ENCODE measurements around the gene YIPF6. TPM values are rescaled to one million over a fixed set of nuclear protein-coding genes. Genes with fewer than 3 reads are reported as not detected.
"Not testable (repeated sequence)": the region's sequence is repeated elsewhere in the genome, so short reads cannot be mapped to it uniquely, and the experiment has no call there.

Gene YIPF6
- total and polyA plus RNA-seq, 8 donors = 38.3 to 54.5 (median 45.6) TPM

DNA sequence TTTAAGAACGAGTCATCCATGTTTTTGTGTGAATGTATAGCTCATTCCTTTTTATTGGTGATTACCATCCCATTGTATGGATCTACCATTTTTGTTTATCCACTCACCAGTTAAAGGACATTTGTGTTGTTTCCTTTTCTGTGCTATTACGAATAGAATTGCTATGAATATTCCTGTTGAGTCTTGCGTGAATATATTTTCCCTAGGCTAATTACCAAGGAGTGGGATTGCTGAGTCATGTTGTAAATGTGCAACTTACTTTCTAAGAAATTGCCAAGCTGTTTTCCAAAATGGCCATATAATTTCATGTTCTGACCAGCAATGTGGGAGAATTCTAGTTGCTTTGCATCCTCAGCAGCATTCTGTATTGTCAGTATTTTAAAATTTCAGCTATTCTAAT lies 51.3 kb downstream of the YIPF6 start:
- no peak overlapping the region for H3K27ac ChIP-seq
- no peak for DNase-seq
- no peaks in the 10 kb centered on the region for H3K36me3 ChIP-seq
- peaks cover 0 to 5% of the 10 kb centered on the region in 2 donors for H3K27me3 ChIP-seq
- H3K4me3 ChIP-seq = no peak overlapping the region
- H3K4me1 ChIP-seq = no peaks in the 10 kb centered on the region
- TF ChIP-seq, protein P1, sequence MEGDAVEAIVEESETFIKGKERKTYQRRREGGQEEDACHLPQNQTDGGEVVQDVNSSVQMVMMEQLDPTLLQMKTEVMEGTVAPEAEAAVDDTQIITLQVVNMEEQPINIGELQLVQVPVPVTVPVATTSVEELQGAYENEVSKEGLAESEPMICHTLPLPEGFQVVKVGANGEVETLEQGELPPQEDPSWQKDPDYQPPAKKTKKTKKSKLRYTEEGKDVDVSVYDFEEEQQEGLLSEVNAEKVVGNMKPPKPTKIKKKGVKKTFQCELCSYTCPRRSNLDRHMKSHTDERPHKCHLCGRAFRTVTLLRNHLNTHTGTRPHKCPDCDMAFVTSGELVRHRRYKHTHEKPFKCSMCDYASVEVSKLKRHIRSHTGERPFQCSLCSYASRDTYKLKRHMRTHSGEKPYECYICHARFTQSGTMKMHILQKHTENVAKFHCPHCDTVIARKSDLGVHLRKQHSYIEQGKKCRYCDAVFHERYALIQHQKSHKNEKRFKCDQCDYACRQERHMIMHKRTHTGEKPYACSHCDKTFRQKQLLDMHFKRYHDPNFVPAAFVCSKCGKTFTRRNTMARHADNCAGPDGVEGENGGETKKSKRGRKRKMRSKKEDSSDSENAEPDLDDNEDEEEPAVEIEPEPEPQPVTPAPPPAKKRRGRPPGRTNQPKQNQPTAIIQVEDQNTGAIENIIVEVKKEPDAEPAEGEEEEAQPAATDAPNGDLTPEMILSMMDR (IDR thresholded peaks at IDR 0.05) = no peak
- intact Hi-C loops (cut with DNase I) = no loop called here
- ATAC-seq = no peak
- no peaks in the 10 kb centered on the region for H3K9me3 ChIP-seq

DNA sequence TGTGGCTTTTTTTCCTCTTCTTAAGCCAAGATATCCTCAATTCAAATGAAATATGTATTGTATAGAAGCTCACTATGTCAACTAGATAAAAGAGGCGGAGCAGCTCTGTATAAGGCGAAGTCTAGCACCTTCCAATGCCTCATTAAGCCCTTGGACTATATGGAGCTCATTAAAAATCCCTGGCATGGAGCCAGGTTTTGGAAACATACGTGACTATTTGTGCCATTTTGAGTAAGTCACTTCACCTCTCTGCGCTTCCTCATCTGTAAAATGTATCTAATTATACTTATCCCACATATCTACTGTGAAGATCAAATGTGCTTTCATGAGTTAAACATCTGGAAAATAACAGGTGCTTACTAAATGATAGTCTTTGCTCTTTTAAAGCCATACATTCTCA lies 57.2 kb downstream of the YIPF6 start:
- H3K27me3 ChIP-seq = peaks cover 0 to 5% of the 10 kb centered on the region in 2 donors
- ATAC-seq (no peak), DNase-seq (no peak)
- no peaks in the 10 kb centered on the region for H3K36me3 ChIP-seq
- H3K27ac ChIP-seq = no peak overlapping the region
- no peak overlapping the region for H3K4me3 ChIP-seq
- H3K9me3 ChIP-seq = no peaks in the 10 kb centered on the region
- H3K4me1 ChIP-seq = no peaks in the 10 kb centered on the region
- TF ChIP-seq, protein P1 (IDR thresholded peaks at IDR 0.05) = no peak
- intact Hi-C loops (cut with DNase I) = no loop called here

DNA sequence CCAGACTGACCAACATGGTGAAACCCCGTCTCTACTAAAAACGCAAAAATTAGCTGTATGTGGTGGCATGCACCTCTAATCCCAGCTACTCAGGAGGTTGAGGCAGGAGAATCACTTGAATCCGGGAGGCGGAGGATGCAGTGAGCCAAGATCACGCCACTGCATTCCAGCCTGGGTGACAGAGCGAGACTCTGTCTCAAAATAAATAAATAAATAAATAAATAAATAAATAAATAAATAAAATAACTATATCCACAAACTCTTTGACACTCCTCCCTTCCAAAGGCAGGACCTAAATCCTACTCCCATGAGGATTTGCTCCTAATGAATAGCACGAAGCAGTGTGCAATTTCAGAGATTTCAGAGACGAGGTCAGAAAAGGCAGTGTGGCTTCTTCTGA lies 58.3 kb downstream of the YIPF6 start:
- H3K9me3 ChIP-seq; H3K4me3 ChIP-seq; intact Hi-C loops (cut with DNase I); H3K27me3 ChIP-seq; H3K27ac ChIP-seq; ATAC-seq; H3K4me1 ChIP-seq; H3K36me3 ChIP-seq; DNase-seq: not testable (repeated sequence)

DNA sequence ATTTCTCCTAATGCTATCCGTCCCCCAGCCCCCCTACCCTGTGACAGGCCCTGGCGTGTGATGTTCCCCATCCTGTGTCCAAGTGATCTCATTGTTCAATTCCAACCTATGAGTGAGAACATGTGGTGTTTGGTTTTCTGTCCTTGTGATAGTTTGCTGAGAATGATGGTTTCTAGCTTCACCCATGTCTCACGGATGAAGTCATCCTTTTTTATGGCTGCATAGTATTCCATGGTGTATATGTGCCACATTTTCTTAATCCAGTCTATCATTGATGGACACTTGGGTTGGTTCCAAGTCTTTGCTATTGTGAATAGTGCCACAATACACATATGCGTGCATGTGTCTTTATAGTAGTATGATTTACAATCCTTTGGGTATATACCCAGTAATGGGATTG lies 61.1 kb downstream of the YIPF6 start:
- H3K27me3 ChIP-seq; intact Hi-C loops (cut with DNase I); ATAC-seq; H3K4me1 ChIP-seq; H3K9me3 ChIP-seq; H3K27ac ChIP-seq; DNase-seq; H3K36me3 ChIP-seq; H3K4me3 ChIP-seq: not testable (repeated sequence)

DNA sequence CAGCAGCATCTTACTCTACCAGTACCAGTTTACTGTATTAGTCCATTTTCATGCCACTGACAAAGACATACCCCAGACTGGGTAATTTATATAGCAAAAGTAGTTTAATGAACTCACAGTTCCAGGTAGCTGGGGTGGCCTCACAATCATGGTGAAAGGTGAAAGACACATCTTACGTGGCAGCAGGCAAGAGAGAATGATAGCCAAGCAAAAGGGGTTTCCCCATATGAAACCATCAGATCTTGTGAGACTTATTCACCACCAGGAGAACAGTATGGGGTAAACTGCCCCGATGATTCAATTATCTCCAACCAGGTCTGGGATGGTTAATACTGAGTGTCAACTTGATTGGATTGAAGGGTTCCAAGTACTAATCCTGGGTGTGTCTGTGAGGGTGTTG lies 69.3 kb downstream of the YIPF6 start:
- TF ChIP-seq, protein P1 (IDR thresholded peaks at IDR 0.05) = no peak
- DNase-seq = no peak
- Histone ChIP-seq H3K4me1 (no peaks in the 10 kb centered on the region), H3K27ac (no peak overlapping the region), H3K4me3 (no peak overlapping the region), H3K36me3 (no peaks in the 10 kb centered on the region), H3K27me3 (no peaks in the 10 kb centered on the region), H3K9me3 (no peaks in the 10 kb centered on the region)
- no peak for ATAC-seq
- intact Hi-C loops (cut with DNase I) = no loop called here

DNA sequence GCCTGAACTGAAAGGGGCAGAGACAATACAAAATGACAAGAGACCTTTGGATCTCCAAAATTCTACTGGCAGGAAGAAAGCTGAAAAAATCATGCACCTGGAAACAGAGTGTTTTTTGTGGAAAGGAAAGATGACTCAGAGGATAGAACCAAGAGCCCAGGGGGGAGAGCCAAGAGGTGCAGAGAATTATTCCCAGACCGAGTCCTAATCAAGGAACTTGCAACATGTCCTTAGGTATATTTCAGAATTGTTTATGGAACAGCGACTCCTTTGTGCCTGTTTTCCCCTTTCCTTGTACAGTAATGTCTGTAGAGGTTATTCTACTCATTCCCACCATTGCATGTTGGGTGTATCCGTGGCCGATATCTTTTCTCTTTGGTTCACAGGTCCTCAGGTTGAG lies 71.7 kb downstream of the YIPF6 start:
- Histone ChIP-seq H3K9me3 (no peaks in the 10 kb centered on the region), H3K4me1 (no peaks in the 10 kb centered on the region), H3K27ac (no peak overlapping the region), H3K36me3 (no peaks in the 10 kb centered on the region), H3K27me3 (no peaks in the 10 kb centered on the region), H3K4me3 (no peak overlapping the region)
- no peak for ATAC-seq
- intact Hi-C loops (cut with DNase I) = no loop called here
- TF ChIP-seq, protein P1 (IDR thresholded peaks at IDR 0.05) = no peak
- no peak for DNase-seq
